GM19467 (cell line): Measurements from ENCODE around the gene KIAA0232.
"Not testable (repeated sequence)": the region's sequence is repeated elsewhere in the genome, so short reads cannot be mapped to it uniquely, and the experiment has no call there.

Experiments
- ATAC-seq: cut with Tn5 transposase; IDR thresholded peaks from one replicate; pipeline ENCODE4 v1.9.1; 2021; ENCODE audit warnings: mild to moderate bottlenecking, moderate library complexity; ENCODE audit not compliant: unreplicated experiment

KIAA0232 gene

DNA sequence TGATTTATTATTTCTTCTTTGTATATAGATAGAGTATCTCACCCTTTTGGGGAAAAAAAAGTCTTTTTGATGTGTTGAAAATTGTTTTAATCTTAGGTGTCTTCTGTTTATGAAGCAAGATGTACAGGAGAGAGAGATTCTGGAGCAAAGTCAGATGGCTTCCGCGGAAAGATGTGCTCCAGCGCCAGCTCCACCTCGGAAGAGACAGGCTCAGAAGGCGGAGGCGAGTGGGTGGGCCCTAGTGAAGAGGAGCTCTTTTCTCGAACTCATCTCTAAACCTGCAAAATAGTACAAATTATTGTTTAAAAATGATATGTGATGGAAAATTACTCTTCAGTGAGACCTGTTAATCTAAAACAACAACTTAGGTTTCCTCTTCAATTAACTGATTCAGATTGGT lies 98.2 kb downstream of the KIAA0232 start:
- no peak for ATAC-seq

DNA sequence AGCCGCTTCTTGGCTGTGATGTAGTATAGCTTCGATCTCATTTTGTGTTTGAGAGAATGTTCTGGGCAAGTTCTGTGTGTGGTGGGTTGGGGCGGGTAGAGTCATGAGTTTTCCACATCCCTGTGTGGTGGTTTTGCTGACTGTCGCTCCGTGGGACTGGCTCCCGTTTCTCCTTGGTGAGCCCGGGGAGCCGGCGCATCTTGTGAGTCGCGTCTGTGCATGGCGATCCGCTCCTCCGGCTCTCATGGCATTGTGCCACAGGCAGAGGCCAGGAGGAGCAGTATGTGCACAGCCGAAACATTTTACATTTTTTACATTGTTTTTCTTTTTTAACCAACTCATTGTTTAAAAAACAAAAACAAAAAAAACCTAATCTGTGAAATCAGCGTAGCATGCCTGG lies 99.4 kb downstream of the KIAA0232 start:
- no peak for ATAC-seq

DNA sequence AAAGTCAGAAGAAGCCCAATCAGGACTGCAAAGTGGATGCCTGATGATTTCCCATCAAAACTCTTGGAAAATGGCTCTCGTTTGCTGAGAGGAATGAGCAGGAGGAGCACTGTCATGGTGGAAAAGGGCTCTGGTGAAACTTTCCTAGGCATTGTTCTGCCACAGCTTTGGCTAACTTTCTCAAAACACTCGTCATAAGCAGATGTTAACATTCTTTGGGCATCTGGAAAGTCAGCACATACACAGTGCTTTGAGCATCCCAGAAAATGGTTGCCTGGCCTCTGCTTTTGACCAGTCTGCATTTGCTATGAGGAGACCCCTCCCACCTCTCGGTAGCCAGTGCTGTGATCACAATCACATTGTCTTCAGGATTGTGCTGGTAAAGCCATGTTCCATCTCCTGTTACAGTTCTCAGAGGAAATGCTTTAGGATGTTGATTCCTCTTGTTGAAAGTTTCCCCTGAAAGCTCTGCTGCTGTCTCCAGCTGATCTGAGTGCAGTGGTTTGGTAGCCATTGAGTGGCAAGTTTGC lies 101.9 kb downstream of the KIAA0232 start:
- ATAC-seq = no peak

DNA sequence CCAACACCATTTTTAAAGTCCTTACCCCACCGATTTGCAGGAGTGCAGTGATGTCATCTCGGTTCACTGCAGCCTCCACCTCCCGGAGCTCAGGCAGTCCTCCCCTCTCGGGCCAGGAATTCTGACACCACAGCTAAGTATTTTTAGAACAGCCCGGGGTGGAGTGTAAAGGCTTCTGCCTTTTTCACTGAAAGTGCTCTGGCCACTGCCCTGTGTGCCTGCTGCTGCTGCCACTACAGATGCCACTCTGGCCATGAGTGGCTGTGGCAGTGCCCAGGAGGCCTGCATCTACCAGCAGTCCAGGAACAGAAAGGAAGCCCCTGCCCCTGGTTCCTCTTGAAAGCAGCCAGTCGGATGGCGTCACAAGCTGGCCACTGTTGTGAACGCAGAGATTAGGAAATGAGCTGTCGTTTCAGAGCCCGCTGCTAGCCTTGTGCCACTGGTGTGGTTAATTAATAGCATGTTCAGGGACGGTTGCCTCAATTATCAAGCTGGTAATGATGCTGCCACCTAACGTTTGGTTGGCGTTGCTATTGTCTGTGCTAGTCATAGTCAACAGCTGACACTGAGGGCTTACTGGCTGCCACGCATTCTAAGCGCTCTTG lies 103.5 kb downstream of the KIAA0232 start:
- no peak for ATAC-seq

DNA sequence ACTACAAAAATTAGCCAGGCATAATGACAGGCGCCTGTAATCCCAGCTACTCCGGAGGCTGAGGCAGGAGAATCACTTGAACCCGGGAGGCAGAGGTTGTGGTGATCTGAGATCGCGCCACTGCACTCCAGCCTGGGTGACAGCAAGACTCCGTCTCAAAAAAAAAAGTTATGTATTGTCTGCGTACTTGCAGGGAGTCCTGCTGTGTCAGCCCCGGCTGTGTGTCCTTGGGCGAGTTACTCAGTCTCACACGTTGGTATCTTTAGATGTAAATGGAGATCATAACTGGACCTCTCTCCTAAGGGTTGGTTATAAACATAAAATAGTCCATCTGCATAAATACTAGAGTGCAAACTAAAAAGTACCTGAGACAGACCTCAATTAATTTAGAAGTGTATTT lies 104.4 kb downstream of the KIAA0232 start:
- no peak for ATAC-seq

DNA sequence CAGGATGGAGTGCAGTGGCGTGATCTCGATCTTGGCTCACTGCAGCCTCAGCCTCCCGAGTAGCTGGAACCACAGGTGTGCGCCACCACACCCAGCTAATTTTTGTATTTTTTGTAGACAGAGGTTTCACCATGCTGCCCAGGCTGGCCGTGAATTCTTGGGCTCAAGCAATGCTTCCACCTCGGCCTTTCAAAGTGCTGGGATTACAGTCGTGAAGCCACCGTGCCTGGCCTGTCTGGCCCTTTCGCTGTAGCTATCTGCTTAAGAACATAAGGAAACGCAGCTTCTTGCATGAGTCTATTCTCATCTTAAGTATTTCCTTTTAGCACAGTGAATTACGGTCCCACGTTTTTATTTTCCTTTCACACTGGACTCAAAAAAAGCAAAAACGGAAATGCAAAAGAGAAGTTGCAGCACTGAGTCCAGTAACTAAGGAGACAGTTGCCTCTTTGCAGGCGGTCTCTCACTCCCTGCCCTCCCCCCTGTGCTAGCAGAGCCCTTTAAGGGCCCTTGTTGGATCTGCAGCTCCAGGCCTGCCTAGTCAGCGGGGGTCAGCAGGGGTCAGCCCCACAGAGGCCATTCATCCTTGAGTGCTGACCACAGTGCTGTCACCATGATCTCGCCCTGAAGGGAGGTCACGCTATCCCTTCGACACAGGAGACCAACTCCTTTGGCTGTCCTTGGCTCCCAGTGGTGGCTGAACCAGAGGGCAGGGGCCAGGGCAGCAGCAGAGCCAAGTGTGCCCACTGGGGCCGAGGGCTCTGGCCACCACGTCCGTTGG lies 105.3 kb downstream of the KIAA0232 start:
- ATAC-seq = no peak

DNA sequence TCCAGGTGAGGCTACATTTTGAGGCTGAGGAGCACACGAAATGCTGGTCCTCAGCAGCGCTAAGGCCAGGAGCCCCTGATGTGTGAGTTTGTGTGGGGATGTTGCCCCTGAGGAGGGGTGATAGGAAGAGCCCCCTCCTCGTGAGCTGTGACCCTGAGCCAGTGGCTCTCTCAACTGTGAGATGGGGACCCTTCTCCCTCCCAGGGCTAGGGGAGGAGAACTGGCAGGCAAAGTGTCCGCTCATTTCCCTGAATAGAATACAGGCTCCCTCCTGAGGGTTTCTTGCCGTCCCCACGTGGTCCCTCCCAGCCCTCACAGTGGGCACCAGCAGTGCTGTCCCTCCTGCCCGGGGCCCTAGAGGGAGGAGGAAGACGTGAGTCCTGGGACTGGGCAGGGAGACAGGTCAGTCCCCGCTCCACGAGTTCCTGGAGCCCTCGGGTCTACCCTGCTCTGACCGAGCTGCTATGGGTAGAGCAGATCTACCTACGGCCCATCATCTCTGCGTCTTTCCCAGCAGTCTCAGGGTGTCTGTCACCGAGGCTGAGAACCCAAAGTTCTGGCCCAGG lies 106.1 kb downstream of the KIAA0232 start:
- ATAC-seq = no peak

DNA sequence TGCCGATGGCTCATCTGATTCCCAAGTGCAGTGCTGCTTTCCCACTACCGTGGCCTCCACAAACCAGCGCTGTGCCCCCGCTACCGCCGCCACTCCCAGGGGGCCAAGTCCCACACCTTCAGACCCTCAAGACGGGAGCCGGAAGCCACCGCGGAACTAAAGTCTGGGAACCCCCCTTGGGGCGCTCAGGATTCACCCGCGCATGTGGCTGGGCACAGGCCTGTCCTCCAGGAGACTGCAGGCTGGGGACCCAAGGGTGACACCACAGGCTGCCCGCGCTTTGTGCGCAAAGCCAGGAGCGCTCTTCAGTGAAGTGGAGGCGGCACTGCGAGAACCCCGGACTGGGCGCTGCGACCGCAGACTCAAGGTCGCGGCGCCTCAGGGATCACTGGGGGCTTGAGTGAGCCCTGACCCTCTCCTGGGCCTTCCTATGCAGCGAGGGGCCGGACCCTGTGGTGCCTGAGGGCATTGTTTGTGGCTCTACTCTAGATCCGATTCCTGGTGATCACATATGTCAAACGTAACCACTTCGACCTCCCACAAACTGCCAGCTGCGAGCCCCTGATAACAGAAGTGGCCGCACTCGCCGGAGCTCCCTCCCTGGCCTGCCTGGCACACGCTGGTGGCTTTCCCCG lies 106.7 kb downstream of the KIAA0232 start:
- ATAC-seq = no peak

DNA sequence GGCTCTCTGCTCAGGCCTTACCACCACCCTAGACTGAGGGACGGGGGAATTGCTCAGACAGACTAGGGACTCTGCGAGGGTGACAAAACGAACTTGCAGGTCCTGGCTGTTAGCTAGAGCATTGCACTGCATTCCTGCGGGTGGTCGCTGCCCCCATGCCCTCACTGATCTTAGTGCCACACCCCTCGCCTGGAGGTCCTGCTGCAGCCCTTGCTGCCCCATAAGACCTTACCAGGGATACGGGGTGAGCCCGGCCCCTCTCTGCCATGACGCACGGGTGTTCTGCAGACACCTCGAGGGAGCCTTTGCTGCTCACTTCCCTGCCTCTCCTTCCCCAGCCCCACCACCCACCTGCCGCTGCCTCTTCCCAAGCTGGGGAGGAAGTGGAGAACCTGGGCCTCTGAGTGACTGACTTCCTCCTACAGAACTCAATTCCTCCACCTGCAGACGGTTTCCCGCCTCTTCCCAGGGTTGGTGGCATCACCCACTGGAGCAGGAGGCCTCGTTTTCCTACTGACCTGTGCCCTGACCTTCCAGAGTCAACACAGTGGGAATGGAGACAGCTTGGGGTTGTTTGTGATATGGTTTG lies 107.3 kb downstream of the KIAA0232 start:
- no peak for ATAC-seq

DNA sequence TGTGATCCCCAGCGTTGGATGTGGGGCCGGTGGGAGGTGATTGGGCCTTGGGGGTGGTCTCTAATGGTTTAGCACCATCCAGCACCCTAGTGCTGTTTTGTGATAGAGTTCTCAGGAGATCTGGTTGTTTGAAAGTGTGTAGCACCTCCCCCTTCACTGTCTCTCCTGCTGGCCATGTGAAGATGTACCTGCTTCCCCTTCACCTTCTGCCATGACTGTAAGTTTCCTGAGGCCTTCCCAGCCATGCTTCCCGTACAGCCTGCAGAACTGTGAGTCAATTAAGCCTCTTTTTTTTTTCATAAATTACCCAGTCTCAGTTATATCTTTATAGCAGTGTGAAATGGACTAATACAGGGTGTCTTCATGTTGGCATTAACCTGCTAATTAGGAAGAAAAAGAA lies 107.8 kb downstream of the KIAA0232 start:
- ATAC-seq = no peak

DNA sequence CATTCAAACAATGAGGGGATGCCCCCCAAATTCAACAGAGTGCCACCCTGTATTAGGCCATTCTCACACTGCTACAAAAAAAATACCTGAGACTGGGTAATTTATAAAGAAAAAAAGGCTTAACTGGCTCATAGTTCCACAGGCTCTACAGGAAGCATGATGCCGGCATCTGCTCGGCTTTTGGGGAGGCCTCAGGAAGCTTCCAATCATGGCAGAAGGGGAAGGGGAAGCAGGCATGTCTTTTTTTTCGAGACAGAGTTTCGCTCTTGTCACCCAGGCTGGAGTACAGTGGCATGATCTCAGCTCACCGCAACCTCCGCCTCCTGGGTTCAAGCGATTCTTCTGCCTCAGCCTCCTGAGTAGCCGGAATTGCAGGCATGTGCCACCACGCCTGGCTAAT lies 108.4 kb downstream of the KIAA0232 start:
- ATAC-seq = not testable (repeated sequence)

DNA sequence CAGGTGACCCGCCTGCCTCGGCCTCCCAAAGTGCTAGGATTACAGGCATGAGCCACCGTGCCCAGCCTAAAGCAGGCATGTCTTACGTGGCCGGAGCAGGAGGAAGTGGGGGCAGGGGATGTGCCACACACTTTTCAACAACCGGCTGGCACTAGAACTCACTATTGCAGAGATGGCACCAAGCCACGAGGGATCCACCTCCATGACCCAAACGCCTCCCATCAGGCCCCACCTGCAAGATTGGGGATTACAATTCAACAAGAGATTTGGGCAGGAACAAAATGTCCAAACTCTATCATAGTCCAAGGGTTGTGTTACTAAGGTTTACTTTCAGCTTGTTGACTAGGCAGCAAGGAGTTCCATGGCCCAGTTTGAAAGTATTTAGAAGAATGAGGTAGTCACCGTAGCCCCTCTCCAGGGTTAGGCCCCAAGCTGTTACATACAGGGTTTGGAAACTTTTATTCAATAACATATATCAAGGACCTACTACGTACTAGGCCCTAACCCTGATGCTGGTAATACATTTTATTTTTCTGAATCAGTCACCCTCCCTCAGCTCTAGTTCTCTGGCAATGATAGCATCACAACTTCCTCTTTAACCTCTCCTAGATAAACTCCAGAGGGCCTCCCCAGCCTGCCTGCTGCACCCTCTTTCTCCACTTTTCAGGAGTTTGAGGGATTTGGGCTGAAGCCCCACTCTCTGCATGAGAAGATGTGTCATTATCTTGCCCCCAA lies 109.1 kb downstream of the KIAA0232 start:
- ATAC-seq = no peak

DNA sequence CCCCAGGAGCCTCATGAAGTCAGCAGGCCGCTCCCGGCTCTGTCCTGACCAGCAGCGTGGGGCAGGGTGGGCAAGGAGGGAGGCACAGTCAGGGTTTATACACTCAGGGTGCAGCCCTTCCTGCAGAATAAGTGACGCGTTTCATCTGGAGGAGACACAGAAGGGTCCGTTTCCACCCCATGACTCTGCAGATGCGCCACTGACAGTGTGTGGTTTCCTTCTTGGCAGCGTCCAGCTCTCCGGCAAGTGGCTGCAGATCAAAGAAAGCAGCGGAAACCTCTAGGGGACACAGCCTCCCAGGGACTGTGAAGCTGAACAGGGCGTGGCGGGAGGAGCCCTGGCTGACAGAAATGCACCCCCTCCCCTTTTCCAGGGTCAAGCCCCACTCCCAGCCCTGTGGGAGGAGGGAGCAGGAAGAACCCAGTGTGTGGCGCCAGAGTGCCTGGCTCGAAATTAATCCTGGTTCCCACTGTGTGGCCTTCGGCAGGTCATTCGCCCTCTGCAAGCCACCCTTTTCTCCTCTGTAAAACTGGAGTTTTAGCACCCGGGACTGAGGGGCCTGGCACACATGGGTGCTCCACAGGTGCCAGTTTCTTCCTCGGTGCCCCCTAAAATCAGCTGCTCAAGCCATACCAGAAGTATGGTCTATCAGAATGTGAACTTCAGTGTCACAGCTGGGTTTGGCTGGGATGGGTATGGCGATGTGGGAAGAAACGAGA lies 109.8 kb downstream of the KIAA0232 start:
- ATAC-seq = no peak

DNA sequence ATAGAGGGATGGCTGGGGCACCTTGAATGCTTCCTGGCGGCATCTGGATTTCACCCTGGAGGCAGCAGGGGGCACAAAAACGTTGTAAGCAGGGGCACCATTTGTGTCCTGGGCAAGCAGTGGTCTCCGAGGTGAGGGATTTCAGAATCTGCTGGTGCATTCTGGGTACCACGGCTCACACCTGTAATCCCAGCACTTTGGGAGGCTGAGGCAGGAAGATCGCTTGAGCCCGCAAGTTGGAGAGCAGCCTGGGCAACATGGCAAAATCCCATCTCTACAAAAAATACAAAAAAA lies 110.3 kb downstream of the KIAA0232 start:
- ATAC-seq = no peak

DNA sequence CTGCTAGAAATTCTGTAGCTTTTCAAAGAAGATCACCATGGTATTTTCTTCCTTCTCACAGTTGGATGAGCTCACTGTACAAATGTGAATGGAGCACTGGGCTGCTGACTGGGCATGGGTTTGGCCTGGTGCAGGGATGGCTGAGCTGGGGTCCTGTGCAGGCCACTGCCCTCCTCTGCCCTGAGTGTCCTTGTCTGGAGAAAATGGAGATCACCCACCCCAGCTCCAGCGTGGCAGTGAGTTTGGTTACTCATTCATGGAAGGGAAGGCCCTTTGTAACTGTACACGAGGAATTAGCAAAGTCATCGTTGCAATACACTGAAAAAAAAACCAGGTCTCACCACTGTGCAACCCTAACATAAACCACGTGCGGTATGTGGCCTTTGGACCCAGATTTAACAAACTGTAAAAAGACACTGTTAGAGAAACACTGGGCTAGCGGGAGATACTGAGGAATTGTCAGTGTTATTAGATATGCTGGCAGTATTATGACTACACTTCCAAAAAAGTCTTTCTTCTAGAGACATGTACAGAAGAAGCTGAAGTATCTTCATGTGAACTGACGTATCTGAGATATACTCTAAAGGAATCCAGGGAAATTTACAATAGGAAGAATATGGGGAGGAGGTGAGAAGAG lies 111.0 kb downstream of the KIAA0232 start:
- no peak for ATAC-seq

DNA sequence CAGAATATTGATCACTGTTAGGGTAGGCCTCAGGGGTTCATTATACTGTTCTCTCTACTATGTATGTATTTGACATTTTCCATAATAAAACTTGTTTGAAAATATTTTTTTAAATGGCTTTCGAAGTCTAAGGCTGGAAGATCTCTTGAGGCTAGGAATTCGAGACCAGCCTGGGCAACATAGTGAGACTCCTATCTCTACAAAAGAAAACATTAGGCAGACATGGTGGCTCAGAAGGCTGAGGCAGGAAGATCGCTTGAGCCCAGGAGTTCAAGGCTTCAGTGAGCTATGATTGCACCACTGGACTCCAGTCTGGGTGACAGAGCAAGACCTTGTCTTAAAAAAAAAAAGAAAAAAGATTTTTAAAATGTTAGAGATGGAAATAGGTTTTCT lies 111.6 kb downstream of the KIAA0232 start:
- no peak for ATAC-seq

DNA sequence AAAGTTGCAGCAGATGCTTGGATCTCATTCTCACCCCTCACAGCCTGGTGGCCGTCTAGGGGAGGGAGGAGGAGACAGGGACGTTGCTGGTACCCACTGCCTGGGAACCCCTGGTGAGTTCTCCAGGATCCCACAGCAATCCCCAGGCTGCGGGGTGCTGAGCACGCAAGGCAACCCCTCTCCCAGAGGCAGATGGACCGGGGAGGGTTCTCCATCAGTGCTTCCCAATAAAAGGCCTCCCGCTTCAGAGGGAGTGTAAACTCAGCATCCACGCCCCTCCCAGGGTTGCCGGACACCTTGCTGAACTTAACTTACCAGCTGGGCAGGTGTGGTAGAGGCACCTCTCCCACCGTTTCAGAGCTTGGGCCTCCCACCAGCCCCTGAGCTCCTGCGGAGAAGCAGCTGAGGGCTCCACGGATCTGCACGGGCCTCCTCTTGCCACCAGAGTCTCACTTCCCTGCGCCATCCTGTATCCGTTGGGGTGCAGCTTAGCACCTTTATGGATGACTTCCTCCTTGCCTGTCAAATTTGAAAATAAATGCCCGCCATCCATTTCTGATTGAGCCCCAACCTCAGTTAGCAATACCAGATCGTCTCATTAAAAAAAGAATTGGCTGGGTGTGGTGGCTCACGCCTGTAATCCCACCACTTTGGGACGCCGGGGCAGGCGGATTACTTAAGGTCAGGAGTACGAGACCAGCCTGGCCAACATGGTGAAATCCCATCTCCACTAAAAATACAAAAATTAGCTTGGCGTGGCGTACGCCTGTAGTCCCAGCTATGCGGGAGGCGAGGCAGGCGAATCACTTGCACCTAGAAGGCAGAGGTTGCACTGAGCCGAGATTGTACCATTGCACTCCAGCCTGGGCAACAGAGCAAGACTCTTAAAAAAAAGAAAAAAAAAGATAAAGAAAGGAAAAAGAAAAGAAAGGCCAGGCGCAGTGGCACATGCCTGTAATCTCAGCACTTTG lies 112.3 kb downstream of the KIAA0232 start:
- ATAC-seq = no peak

DNA sequence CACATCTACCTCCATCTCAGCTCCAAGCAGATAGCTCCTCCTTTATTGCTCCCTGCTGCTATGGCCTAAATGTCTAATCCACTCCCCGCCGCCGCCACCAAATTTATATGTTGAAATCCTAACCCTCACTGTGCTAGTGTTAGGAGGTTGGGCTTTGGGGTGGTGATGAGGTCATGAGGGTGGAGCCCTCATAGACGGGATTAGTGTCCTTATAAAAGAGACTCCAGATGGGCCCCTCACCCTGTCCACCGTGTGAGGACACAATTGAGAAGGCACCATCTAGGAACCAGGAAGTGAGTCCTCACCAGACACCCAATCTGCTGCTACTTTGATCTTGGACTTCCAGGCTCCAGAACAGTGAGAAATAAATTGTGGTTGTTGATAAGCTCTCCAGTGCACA lies 113.5 kb downstream of the KIAA0232 start:
- no peak for ATAC-seq

DNA sequence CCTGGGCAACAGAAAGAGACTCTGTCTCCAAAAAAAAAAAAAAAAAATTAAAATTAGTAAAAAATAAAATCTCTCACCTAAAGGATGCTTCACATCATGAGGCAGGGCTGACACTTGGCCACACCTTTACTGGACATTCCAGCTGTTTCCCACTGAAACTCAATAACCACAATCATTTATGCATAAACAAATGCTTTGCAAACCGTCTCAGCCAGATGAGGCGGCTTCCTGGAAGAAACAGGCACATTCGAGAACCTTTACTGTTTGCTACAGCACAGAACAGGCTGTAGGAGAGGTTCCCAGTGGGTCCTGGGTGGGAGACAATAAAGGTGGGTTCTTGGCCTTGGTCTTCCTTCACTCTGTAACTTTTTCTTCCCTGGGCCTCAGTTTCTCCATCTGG lies 116.2 kb downstream of the KIAA0232 start:
- ATAC-seq = no peak
